Measurements from ENCODE around the gene GJC1.

GJC1 gene

DNA sequence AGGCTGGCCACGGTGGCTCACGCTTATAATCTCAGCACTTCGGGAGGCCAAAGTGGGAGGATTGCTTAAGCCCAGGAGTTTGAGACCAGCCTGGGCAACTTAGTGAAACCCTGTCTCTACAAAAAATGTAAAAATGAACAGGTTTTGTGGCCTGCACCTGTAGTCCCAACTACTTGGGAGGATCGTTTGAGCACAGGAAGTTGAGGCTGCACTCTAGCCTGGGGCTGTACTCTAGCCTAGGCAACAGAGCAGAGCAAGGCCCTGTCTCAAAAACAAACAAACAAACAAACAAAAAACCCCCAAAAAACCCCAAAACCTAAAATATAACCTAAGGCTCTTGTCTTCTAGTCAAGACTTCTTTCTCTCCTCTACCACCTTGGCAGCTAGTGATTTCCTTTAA lies 10.2 kb upstream of the GJC1 start:
- Histone ChIP-seq H3K9me3 (ENCODE audit: insufficient read depth, low read length, severe bottlenecking) (no peaks in the 10 kb centered on the region), H3K9ac (ENCODE audit: low read depth, low read length) (no peak overlapping the region), H2AFZ (ENCODE audit: low read depth, low read length) (no peak overlapping the region), H3K79me2 (ENCODE audit: insufficient read depth, low read length) (no peaks in the 10 kb centered on the region), H3K4me3 (ENCODE audit: low read depth in 1 of 2, low read length in 2 of 2) (no peak overlapping the region), H3K27ac (ENCODE audit: low read length) (no peak overlapping the region), H3K27me3 (ENCODE audit: insufficient read depth, low read length, poor library complexity) (no peaks in the 10 kb centered on the region), H3K4me1 (ENCODE audit: insufficient read depth, low read length) (peaks cover 3% of the 10 kb centered on the region; the same call in 1 of the 2 replicates), H4K20me1 (ENCODE audit: insufficient read depth, low read length) (no peaks in the 10 kb centered on the region), H3K36me3 (ENCODE audit: insufficient read depth, low read length) (no peaks in the 10 kb centered on the region), H3K4me2 (ENCODE audit: insufficient read depth, low read length) (no peak overlapping the region)
- ATAC-seq (ENCODE audit: insufficient read depth, low read depth) (peak; percentile 57; the same call in 2 of the 3 replicates), DNase-seq (no peak)
- TF ChIP-seq, protein P1, sequence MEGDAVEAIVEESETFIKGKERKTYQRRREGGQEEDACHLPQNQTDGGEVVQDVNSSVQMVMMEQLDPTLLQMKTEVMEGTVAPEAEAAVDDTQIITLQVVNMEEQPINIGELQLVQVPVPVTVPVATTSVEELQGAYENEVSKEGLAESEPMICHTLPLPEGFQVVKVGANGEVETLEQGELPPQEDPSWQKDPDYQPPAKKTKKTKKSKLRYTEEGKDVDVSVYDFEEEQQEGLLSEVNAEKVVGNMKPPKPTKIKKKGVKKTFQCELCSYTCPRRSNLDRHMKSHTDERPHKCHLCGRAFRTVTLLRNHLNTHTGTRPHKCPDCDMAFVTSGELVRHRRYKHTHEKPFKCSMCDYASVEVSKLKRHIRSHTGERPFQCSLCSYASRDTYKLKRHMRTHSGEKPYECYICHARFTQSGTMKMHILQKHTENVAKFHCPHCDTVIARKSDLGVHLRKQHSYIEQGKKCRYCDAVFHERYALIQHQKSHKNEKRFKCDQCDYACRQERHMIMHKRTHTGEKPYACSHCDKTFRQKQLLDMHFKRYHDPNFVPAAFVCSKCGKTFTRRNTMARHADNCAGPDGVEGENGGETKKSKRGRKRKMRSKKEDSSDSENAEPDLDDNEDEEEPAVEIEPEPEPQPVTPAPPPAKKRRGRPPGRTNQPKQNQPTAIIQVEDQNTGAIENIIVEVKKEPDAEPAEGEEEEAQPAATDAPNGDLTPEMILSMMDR (IDR thresholded peaks at IDR 0.05; ENCODE audit: borderline replicate concordance, extremely low read depth, low read length, poor library complexity, severe bottlenecking): no peak
- TF ChIP-seq EZH2 (IDR thresholded peaks at IDR 0.05; ENCODE audit: borderline replicate concordance, low read depth, low read length, severe bottlenecking): no peak

DNA sequence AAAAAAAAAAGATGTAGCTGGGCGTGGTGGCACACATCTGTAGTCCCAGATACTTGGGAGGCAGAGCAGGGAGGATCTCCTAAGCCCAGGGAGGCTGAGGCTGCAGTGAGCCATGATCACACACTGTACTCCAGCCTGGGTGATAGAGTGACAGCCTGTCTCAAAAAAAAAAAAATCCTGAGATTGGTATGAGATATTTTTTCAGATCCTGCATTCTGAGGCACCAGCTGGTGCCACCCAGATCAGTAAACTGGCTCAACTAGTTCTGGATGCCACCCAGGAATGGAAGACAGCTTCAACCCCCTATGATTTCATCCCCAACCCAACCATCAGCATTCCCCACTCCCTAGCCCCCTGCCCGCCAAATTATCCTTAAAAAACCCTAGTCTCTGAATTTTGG lies 7.1 kb upstream of the GJC1 start:
- no peak for ATAC-seq (ENCODE audit: insufficient read depth, low read depth)
- Histone ChIP-seq H4K20me1 (ENCODE audit: insufficient read depth, low read length) (no peaks in the 10 kb centered on the region), H3K9ac (ENCODE audit: low read depth, low read length) (no peak overlapping the region), H3K4me1 (ENCODE audit: insufficient read depth, low read length) (peaks cover 3% of the 10 kb centered on the region; the same call in 1 of the 2 replicates), H3K4me2 (ENCODE audit: insufficient read depth, low read length) (no peak overlapping the region), H3K27me3 (ENCODE audit: insufficient read depth, low read length, poor library complexity) (no peaks in the 10 kb centered on the region), H3K79me2 (ENCODE audit: insufficient read depth, low read length) (no peaks in the 10 kb centered on the region), H3K27ac (ENCODE audit: low read length) (no peak overlapping the region), H3K36me3 (ENCODE audit: insufficient read depth, low read length) (no peaks in the 10 kb centered on the region), H2AFZ (ENCODE audit: low read depth, low read length) (no peak overlapping the region), H3K9me3 (ENCODE audit: insufficient read depth, low read length, severe bottlenecking) (no peaks in the 10 kb centered on the region), H3K4me3 (ENCODE audit: low read depth in 1 of 2, low read length in 2 of 2) (no peak overlapping the region)
- no peak for DNase-seq
- TF ChIP-seq, protein P1 (IDR thresholded peaks at IDR 0.05; ENCODE audit: borderline replicate concordance, extremely low read depth, low read length, poor library complexity, severe bottlenecking): no peak
- no peak for TF ChIP-seq EZH2 (IDR thresholded peaks at IDR 0.05; ENCODE audit: borderline replicate concordance, low read depth, low read length, severe bottlenecking)

DNA sequence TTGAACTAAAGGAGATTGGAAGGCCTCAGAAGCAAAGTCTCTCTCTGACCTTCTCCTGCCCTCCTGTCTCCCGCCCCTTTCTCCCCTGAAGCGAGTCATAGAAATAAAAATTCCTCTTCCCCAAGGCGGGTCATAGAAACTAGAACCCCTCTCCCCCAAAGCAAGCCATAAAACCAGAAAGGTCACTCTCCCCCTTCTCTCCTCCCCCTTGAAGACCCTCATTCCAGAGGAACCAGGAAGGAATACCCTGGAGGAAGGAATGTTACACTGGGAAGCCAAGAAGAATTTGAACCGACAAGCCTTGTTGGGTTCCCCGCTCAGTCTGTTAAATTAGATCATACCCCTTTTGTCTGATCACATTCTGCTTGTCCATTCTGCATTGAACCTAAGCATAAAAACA lies 2.7 kb upstream of the GJC1 start:
- Histone ChIP-seq H3K79me2 (ENCODE audit: insufficient read depth, low read length) (peaks cover 19% of the 10 kb centered on the region), H2AFZ (ENCODE audit: low read depth, low read length) (no peak overlapping the region), H3K9ac (ENCODE audit: low read depth, low read length) (no peak overlapping the region), H3K27ac (ENCODE audit: low read length) (no peak overlapping the region), H4K20me1 (ENCODE audit: insufficient read depth, low read length) (peaks cover 4% of the 10 kb centered on the region; the same call in 1 of the 2 replicates), H3K27me3 (ENCODE audit: insufficient read depth, low read length, poor library complexity) (peaks cover 21% of the 10 kb centered on the region), H3K9me3 (ENCODE audit: insufficient read depth, low read length, severe bottlenecking) (no peaks in the 10 kb centered on the region), H3K4me3 (ENCODE audit: low read depth in 1 of 2, low read length in 2 of 2) (no peak overlapping the region), H3K4me1 (ENCODE audit: insufficient read depth, low read length) (peaks cover 26% of the 10 kb centered on the region), H3K4me2 (ENCODE audit: insufficient read depth, low read length) (no peak overlapping the region), H3K36me3 (ENCODE audit: insufficient read depth, low read length) (no peaks in the 10 kb centered on the region)
- no peak for ATAC-seq (ENCODE audit: insufficient read depth, low read depth)
- no peak for DNase-seq
- no peak for TF ChIP-seq EZH2 (IDR thresholded peaks at IDR 0.05; ENCODE audit: borderline replicate concordance, low read depth, low read length, severe bottlenecking)
- TF ChIP-seq, protein P1 (IDR thresholded peaks at IDR 0.05; ENCODE audit: borderline replicate concordance, extremely low read depth, low read length, poor library complexity, severe bottlenecking): no peak

DNA sequence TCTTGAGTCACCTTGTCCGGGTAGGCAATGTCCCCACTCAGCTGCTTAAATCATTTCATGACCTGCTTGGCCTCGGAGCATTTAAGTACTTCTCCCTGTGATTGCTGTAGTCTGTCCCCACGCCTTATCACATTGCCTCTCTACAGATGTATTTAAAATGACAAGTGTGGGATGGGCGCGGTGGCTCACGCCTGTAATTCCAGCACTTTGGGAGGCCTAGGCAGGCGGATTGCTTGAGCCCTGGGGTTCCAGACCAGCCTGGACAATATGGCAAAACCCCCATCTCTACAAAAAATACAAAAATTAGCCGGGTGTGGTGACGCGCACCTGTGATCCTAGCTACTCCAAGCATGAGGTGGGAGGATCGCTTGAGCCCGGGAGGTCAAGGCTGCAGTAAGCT lies 1.3 kb upstream of the GJC1 start:
- ATAC-seq (ENCODE audit: insufficient read depth, low read depth) (no peak), DNase-seq (no peak)
- no peak overlapping the region for H3K4me3 ChIP-seq (ENCODE audit: low read depth in 1 of 2, low read length in 2 of 2)
- no peak overlapping the region for H3K27ac ChIP-seq (ENCODE audit: low read length)
- H3K9ac ChIP-seq (ENCODE audit: low read depth, low read length): no peak overlapping the region
- H3K9me3 ChIP-seq (ENCODE audit: insufficient read depth, low read length, severe bottlenecking): no peaks in the 10 kb centered on the region
- TF ChIP-seq EZH2 (IDR thresholded peaks at IDR 0.05; ENCODE audit: borderline replicate concordance, low read depth, low read length, severe bottlenecking): no peak
- TF ChIP-seq, protein P1 (IDR thresholded peaks at IDR 0.05; ENCODE audit: borderline replicate concordance, extremely low read depth, low read length, poor library complexity, severe bottlenecking): no peak
- H3K36me3 ChIP-seq (ENCODE audit: insufficient read depth, low read length): no peaks in the 10 kb centered on the region
- peaks cover 28% of the 10 kb centered on the region for H3K4me1 ChIP-seq (ENCODE audit: insufficient read depth, low read length)
- H4K20me1 ChIP-seq (ENCODE audit: insufficient read depth, low read length): peaks cover 4% of the 10 kb centered on the region; the same call in 1 of the 2 replicates
- H3K27me3 ChIP-seq (ENCODE audit: insufficient read depth, low read length, poor library complexity): peaks cover 21% of the 10 kb centered on the region
- H3K4me2 ChIP-seq (ENCODE audit: insufficient read depth, low read length): no peak overlapping the region
- H3K79me2 ChIP-seq (ENCODE audit: insufficient read depth, low read length): peaks cover 33% of the 10 kb centered on the region
- H2AFZ ChIP-seq (ENCODE audit: low read depth, low read length): no peak overlapping the region

Data from DND-41 (cell line).